Neural crest cell (in vitro differentiated cells): Measurements from ENCODE around the gene PDE6A. TPM values are rescaled to one million over a fixed set of nuclear protein-coding genes. Genes with fewer than 3 reads are reported as not detected.
A peak's percentile ranks its signal among the peaks of the same experiment; 100 is the strongest.

Experiments
- DNase-seq: peaks from one replicate; pipeline ENCODE4 v3.0.0; 2021; ENCODE audit warnings: low read depth, mixed read lengths, low spot score
- H3K27ac Mint-ChIP-seq: one replicate; pipeline ENCODE4 v1.8.0; 2021; ENCODE audit warnings: mild to moderate bottlenecking, mixed read lengths; ENCODE audit not compliant: unreplicated experiment
- H3K27me3 Mint-ChIP-seq: 2 replicates; pipeline ENCODE4 v1.8.0; 2021; ENCODE audit warnings: low read depth, mild to moderate bottlenecking, mixed read lengths
- H3K36me3 Mint-ChIP-seq: 2 replicates; pipeline ENCODE4 v1.8.0; 2021; ENCODE audit warnings: low read depth, mild to moderate bottlenecking, mixed read lengths
- H3K4me1 Mint-ChIP-seq: 2 replicates; pipeline ENCODE4 v1.8.0; 2021; ENCODE audit warnings: mixed read lengths
- H3K4me3 Mint-ChIP-seq: one replicate; pipeline ENCODE4 v1.8.0; 2021; ENCODE audit warnings: mild to moderate bottlenecking, mixed read lengths
- H3K9me3 Mint-ChIP-seq: 2 replicates; pipeline ENCODE4 v1.8.0; 2021; ENCODE audit warnings: mixed read lengths
- CTCF ChIP-seq: fragments of 200-600 bp; sonication (generic); conservative IDR thresholded peaks from 2 replicates; pipeline ENCODE4 v1.5.0; 2021; ENCODE audit warnings: antibody characterized with exemption, mild to moderate bottlenecking
- total RNA-seq: library from RNA; stranded (reverse); gene quantifications from 2 replicates; pipeline ENCODE4 v1.2.1, GENCODE V29; 2021

The PDE6A gene
- total RNA-seq, 1 donor from 2014 or later: not detected

DNA sequence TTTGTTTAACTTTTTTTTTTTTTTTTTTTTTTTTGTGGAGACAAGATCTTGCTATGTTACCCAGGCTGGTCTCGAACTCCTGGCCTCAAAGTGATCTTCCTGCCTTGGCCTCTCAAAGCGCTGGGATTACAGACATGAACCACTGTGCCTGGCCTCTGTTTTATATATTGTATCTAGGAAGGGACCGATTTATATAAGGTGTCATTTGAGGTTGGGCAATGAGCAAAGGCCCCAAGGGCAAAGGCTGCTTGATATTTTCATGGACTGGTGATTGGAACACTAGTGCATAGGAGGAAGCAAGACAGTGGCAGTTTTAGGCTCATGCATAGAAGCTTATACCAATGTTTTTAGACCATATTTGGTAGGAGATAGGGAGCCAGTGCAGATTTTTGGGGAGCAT lies 19.1 kb upstream of the PDE6A start:
- no peak for DNase-seq
- no peaks in the 10 kb centered on the region for H3K9me3 Mint-ChIP-seq
- H3K4me1 Mint-ChIP-seq: peaks cover 29% of the 10 kb centered on the region
- no peaks in the 10 kb centered on the region for H3K27me3 Mint-ChIP-seq
- H3K27ac Mint-ChIP-seq: no peak overlapping the region
- TF ChIP-seq CTCF: no peak
- peak overlapping the region; percentile 50 for H3K4me3 Mint-ChIP-seq
- H3K36me3 Mint-ChIP-seq: no peaks in the 10 kb centered on the region

GRCh38 chr5:149962601-149963300 lies 18.2 kb upstream of the PDE6A start:
- Mint-ChIP-seq H3K9me3 (no peaks in the 10 kb centered on the region), H3K36me3 (no peaks in the 10 kb centered on the region), H3K27me3 (no peaks in the 10 kb centered on the region), H3K4me3 (no peak overlapping the region), H3K27ac (no peak overlapping the region), H3K4me1 (peaks cover 29% of the 10 kb centered on the region)
- TF ChIP-seq CTCF: no peak
- no peak for DNase-seq

DNA sequence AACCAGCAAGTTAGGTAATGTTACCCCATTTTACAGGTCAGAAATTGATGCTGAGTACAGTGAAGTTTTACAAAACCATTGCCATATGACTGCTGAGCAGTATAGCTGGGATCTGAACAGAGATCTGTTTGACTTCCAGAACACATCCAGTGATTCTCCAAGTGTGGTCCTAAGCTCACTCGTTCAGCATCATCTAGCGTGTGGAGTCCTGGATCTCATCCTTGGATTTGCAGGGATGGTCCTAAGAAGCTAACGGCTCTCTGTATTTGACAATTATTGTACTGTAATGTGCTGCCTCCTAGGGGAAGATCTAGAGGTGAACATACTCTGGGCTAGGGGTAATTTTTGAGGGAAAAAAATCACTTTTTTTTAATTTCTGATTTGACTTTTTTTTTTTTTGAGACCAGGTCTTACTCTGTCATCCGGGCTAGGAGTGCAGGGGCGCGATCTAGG lies 17.4 kb upstream of the PDE6A start:
- H3K4me1 Mint-ChIP-seq: peaks cover 29% of the 10 kb centered on the region
- peak overlapping the region; percentile 88 for H3K4me3 Mint-ChIP-seq
- DNase-seq: no peak
- H3K27ac Mint-ChIP-seq: no peak overlapping the region
- no peaks in the 10 kb centered on the region for H3K27me3 Mint-ChIP-seq
- peak; percentile 59 for TF ChIP-seq CTCF
- no peaks in the 10 kb centered on the region for H3K9me3 Mint-ChIP-seq
- H3K36me3 Mint-ChIP-seq: no peaks in the 10 kb centered on the region

- Mint-ChIP-seq H3K4me3 (peak overlapping the region; percentile 88), H3K27ac (no peak overlapping the region), H3K36me3 (no peaks in the 10 kb centered on the region), H3K9me3 (no peaks in the 10 kb centered on the region), H3K4me1 (peaks cover 29% of the 10 kb centered on the region), H3K27me3 (no peaks in the 10 kb centered on the region)
- no peak for DNase-seq
- TF ChIP-seq CTCF: no peak
These were observed 16.6 kb upstream of the PDE6A start for GRCh38 chr5:149961186-149961685.

- Mint-ChIP-seq H3K9me3 (no peaks in the 10 kb centered on the region), H3K4me3 (peak within 1 kb of the TSS; percentile 89), H3K4me1 (peaks cover 29% of the 10 kb centered on the region)
These were observed 15.9 kb upstream of the PDE6A start, which contains the start of gene SLC26A2 for GRCh38 chr5:149960272-149961185. Gene SLC26A2, plus strand, starts transcription at chr5:149960758. Its CDS starts 16,895 bp downstream, at chr5:149977653.

More at GRCh38 chr5:149960272-149961185, 15.9 kb upstream of the PDE6A start, which contains the start of gene SLC26A2:
- peak; percentile 14 for TF ChIP-seq CTCF
- H3K27me3 Mint-ChIP-seq: no peaks in the 10 kb centered on the region
- peak; percentile 87 for DNase-seq
- peak within 1 kb of the TSS; percentile 97 for H3K27ac Mint-ChIP-seq
- no peaks in the 10 kb centered on the region for H3K36me3 Mint-ChIP-seq
